DMS 273 (cell line): ENCODE data around the gene SERPINE1.
"Not testable (repeated sequence)": the region's sequence is repeated elsewhere in the genome, so short reads cannot be mapped to it uniquely, and the experiment has no call there.

Source experiments
- DNase-seq: peaks from one replicate; lab custom pipeline; 2025; ENCODE audit not compliant: unreplicated experiment; lab: John Stamatoyannopoulos, UW

The SERPINE1 gene

GRCh38 chr7:101100858-101101847 is 25.8 kb upstream of the SERPINE1 start:
- no peak for DNase-seq

- DNase-seq, result no peak
Observed at GRCh38 chr7:101102026-101102425, 24.9 kb upstream of the SERPINE1 start.

GRCh38 chr7:101103701-101104100 is 23.2 kb upstream of the SERPINE1 start:
- not testable (repeated sequence) for DNase-seq

GRCh38 chr7:101104193-101104713 is 22.7 kb upstream of the SERPINE1 start:
- DNase-seq, result no peak

- DNase-seq, result no peak
Observed at GRCh38 chr7:101104799-101105198, 22.1 kb upstream of the SERPINE1 start.

GRCh38 chr7:101105248-101105647 is 21.7 kb upstream of the SERPINE1 start:
- not testable (repeated sequence) for DNase-seq

DNA sequence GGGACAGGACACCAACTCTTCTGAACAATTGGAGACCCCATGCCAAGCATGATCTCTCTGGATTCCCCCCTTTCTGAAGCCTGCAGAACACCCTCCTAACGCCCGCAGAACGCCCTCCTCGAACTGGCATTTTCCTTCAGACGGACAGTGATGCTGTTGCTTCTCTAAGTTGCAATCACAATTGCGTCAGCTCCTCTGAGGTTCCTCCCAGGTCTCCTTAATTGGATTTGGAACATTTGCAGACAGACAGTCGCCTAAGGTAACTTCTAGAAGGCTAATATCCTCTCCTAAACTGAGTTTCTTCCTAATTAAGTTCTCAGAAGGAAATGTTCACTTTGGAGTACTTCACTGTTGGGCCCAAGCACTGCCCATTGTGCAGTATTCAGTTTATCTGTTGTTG is 20.5 kb upstream of the SERPINE1 start:
- DNase-seq, result no peak

DNA sequence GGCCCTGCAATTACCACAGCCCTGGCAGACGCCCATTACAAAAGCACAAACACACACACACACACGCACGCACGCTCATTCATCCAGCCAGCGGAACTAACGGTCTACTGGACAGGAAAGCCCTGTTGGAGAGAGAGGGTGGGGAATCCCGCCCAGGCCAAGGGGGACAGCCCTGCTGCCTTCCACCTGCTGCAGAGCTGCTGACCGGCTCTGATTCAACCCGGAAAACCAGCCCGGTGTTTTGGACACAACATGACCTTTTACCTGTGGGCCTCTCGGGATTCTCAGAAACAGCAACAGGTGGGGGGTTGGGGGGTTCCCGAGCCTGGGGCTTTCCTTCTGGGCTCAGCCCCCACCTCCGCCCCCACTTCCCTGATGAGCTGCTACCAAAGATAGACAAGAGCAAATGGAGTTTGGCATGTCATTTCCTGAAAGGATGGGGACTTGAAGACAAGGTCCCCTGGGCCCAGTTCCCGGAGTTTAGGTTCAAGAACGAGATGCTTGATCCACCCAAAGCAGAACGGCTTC is 18.5 kb upstream of the SERPINE1 start:
- no peak for DNase-seq

DNA sequence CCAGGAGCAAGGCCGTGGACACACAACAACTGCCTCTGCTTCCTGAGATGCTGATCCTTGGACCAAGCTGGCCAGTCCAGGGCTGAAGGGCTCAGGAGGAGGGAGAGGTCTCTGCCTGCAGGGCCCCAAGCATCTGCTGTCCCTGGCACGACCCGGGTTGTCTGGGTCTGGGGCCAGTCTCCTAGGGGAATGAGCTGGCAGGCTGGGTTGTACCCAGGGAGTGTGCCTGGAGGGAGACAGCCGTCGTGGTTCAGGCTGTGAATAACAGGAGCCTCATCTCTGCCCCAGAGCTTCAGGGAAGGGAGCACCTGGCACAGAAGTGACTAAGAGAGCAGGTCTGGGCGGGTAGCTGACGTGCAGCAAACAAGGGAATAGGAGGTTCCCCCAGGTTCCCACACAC is 17.9 kb upstream of the SERPINE1 start:
- DNase-seq, result no peak

DNA sequence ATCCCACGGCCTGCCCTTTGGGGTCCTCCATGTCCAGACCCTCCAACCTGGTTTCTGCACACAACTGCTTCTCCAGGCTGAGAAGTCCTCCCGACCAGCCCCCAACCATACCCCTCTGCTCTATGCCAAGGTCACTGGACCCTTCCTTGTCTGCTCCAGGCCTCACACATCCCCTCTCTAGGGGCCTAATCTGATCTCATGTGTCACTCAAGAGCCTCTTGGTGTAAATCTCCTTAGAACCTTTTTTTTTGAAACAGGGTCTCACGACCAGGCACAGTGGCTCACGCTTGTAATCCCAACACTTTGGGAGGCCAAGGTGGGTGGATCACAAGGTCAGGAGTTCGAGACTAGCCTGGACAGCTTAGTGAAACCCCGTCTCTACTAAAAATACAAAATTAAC is 17.5 kb upstream of the SERPINE1 start:
- DNase-seq, result no peak

DNA sequence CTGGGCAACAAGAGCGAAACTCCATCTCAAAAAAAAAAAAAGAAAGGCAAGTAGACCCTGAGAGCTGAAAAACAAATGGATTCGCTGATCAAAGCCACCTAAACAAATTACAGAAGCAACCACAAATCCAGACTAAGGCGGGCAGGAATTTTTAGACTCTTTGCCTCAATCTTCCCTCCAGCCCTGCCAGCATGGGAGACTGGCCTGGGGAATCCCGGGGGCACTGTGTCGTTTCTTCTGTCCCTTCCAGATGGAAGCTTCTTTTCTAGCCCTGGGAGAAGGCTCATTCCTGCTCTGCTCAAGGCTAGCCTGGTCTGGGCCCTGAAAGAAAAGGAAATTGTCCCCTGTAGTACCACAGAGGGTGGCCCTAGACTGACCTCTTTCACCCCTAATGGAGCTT is 15.6 kb upstream of the SERPINE1 start:
- DNase-seq, result no peak

GRCh38 chr7:101112233-101112632 is 14.7 kb upstream of the SERPINE1 start:
- no peak for DNase-seq

DNA sequence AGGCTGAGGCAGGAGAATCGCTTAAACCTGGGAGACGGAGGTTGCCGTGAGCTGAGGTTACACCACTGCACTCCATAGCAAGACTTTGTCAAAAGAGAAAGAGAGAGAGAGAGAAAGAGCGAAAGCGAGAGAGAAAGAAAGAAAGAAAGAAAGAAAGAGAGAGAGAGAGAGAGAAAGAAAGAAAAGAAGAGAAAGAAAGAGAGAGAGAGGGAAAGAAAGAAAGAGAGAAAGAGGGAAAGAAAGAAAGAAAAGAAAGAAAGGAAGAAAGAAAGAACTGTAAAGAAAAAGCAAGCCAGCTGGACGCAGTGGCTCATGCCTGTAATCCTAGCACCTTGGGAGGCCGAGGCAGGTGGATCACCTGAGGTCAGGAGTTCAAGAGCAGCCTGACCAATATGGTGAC is 13.8 kb upstream of the SERPINE1 start:
- DNase-seq, result not testable (repeated sequence)

DNA sequence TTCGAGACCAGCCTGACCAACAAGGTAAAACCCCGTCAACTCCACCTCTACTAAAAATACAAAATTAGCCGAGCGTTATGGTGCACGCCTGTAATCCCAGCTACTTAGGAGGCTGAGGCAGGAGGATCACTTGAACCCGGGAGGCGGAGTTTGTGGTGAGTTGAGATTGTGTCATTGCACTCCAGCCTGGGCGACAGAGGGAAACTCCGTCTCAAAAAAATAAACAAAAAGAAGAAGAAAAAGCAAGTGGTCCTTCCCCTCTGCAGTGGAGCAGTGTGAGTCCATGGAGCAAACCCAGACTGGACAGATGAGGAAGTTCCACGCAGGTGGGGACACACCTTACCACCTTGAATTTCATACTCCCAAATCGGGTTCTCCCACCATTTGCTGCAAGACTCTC is 13.1 kb upstream of the SERPINE1 start:
- DNase-seq, result no peak

DNA sequence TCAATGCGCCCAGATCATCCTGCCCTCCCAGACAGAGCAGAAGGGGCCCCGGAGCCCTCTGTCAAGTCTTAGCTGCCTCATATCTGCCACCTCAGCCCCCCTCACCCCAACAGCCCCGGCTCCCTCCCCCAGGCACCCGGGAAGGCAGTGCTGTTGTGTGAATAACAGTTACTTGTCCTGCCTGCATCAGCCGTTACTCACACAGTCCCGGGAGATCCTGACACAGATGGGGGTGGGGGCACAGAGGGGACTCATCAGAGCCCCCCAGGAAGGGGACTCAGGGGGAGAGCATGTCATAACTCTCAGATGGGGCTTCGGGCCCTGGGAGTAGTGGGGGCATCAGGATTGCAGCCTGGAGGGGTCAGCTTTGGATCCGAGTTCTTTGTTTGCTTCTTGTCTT is 12.4 kb upstream of the SERPINE1 start:
- DNase-seq, result no peak

- no peak for DNase-seq
Observed at GRCh38 chr7:101115215-101115614, 11.7 kb upstream of the SERPINE1 start.

DNA sequence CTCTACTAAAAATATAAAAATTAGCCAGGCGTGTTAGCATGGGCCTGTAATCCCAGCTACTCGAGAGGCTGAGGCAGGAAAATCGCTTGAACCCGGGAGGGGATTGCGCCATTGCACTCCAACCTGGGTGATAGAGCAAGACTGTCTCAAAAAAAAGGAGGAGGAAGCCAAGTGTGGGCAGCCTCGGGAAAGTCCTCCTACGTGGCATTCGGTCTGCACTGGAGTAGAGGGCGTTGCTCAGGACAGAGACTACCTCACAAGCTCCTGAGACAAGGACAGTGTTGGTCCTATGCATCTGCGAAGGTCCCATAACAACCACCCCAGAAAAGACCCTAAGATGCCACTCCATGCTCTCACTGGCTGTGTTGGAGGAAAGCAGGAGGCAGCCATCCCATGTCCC is 10.0 kb upstream of the SERPINE1 start:
- DNase-seq, result no peak

DNA sequence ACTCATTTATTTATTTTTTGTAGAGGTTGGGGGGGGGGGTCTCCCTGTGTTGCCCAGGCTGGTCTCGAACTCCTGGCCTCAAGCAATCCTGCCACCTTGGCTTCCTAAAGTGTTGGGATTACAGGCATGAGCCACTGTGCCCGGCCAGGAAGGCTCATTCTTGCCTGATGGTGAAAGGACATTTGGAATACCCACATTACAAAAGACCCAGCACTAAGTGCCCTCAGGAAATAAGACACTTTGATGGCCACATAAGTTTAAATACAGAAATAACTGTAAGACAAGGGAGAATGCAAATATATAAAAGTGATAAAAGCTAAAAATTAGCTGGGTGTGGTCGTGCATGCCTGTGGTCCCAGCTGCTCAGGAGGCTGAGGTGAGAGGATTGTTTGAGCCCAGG is 8.0 kb upstream of the SERPINE1 start:
- no peak for DNase-seq

DNA sequence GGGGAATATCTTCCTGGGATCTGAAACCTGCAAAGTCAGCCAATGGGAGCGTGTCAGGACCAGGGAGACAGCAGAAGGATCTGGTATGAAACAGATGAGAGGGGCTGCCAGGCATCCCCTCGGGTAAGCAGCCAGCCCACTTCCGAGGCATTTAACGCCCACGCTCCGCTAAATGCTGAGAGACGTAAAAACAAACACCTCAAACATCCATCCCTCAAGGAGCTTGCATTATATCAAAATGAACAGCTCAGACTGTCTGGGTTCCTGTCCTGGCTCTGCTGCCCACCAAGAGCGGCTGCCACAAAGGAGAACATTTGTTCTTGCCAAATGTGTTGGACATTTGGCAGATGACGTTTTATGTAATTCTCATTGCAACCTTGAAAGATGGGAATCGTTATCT is 7.0 kb upstream of the SERPINE1 start:
- DNase-seq, result no peak

DNA sequence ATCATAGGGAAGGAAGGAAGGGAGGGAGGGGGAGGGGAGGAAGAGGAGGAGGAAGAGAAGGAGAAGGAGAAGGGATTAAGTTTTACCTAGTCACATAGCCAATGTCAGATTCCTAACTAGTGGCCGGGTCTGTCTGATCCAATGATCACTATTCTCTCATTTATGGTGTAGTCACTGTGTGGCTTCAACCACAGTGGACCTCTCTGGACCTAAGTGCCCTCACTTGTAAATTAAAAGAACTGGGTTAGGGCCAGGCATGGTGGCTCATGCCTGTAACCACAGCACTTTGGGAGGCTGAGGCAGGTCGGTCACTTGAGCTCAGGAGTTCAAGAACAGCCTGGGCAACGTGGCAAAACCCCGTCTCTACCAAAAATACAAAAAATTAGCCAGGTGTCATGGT is 6.6 kb upstream of the SERPINE1 start:
- DNase-seq, result no peak

- DNase-seq, result not testable (repeated sequence)
Observed at GRCh38 chr7:101121631-101121990, 5.3 kb upstream of the SERPINE1 start.
